ENCODE measurements around the gene ITPRID2.

ITPRID2 gene

GRCh38 chr2:181970160-181970794 is 78.7 kb downstream of the ITPRID2 start:
- no peak for DNase-seq

DNA sequence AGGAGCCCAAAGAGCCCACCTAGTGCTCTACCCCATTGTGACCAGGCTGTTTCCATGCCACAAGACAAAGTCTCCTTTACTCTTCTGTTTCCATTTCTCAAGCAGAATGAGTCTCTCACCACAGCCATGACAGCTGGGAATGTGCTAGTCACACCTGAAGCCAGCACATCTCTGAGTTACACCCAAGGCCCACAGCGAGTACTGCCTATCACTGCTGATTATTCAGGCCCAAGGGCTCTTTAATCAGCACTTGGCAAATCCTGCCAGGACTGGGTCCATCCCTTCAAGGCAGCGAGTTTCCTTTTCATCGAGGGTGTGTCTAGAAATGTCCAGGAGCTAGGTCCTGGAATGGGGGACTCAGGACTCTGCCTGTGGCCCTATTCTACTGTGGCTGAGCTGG is 79.5 kb downstream of the ITPRID2 start:
- DNase-seq = no peak

- DNase-seq = no peak
Measured at GRCh38 chr2:181972431-181973170, 81.1 kb downstream of the ITPRID2 start.

DNA sequence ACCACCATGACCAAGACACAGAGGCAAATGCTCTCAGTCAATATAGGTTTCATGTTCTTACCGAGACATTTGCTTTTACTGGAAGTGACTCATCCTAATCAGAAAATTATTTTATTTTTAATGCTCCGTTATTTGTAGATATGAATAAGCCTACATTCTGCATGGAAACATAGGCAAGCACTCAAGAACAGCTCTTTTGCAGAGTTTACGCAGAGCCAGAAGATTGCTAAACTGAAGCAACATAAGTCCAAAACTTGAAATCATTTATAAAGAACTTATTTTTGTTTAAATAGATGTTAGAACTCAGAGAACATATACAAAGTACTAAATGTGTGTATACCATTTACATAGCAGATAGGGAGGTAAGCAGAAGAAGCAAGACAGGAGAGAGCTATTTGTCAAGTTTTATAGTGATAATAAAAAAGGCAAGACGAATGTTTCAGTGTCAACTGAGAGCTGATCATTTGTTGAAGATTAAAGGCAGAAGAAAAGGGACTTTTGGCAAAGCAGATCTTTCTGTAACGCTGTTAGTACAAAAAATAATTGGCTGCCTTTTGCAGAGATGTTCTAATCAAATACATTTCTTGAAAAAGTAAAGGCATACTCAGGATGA is 81.7 kb downstream of the ITPRID2 start:
- no peak for DNase-seq

- no peak for DNase-seq
Measured at GRCh38 chr2:181977661-181978350, 86.3 kb downstream of the ITPRID2 start.

- no peak for DNase-seq
Measured at GRCh38 chr2:181978351-181979150, 87.0 kb downstream of the ITPRID2 start.

All from GF-D8 (cell line).